B cell (primary cell): ENCODE results near the gene TNNT1. TPM values are rescaled to one million over a fixed set of nuclear protein-coding genes. Genes with fewer than 3 reads are reported as not detected.

Experiments
- ATAC-seq: fragments of 200-7000 bp; cut with Tn5 transposase; one replicate; pipeline ENCODE4 v1.10.0; 2021; ENCODE audit warnings: low read depth, mild to moderate bottlenecking, moderate number of reproducible peaks, moderate library complexity
- CTCF ChIA-PET: fragments of 350-600 bp; sonication (Branson Sonifier 250); formaldehyde crosslinking; loops from one replicate; lab custom pipeline; 2021; ENCODE audit warnings: antibody characterized with exemption, inconsistent platforms; lab: Charles Lee
- POLR2A ChIA-PET: fragments of 350-600 bp; sonication (Branson Sonifier 250); formaldehyde crosslinking; loops from one replicate; lab custom pipeline; 2021; ENCODE audit warnings: antibody characterized with exemption; lab: Charles Lee
- DNase-seq: peaks from one replicate; pipeline ENCODE4 v3.0.0; 2013
- H2AFZ ChIP-seq: 2 replicates; pipeline ENCODE4 v1.6.1; 2012; ENCODE audit warnings: mild to moderate bottlenecking, low read depth, low read length; ENCODE audit not compliant: insufficient read depth, poor library complexity, severe bottlenecking
- H3K27ac ChIP-seq, 2 donors: 1 replicate in 1 of 2; 2 replicates in 1 of 2; pipeline ENCODE4 v1.5.1; 2012 to 2013; ENCODE audit warnings: low read length in 2 of 2, mild to moderate bottlenecking in 2 of 2, moderate library complexity in 1 of 2
- H3K27me3 ChIP-seq, 4 experiments: fragments of 200-600 bp in 1 of 4; sonication (generic) in 1 of 4; replicated peaks in 1 of 4; 1 replicate in 2 of 4; 2 replicates in 2 of 4; pipeline versions ENCODE4 v1.6.1 to v1.7.0; 2013 to 2016; ENCODE audit warnings: low read length in 3 of 4, mild to moderate bottlenecking in 2 of 4, mixed read lengths in 1 of 4, moderate library complexity in 1 of 4; ENCODE audit not compliant: insufficient read depth in 4 of 4, control insufficient read depth in 3 of 4; ENCODE audit errors: control extremely low read depth in 1 of 4
- H3K36me3 ChIP-seq, 2 experiments: replicated peaks in 1 of 2; 1 replicate in 1 of 2; 2 replicates in 1 of 2; pipeline versions ENCODE4 v1.6.1 to v1.7.1; 2013; ENCODE audit warnings: low read length in 1 of 2; ENCODE audit not compliant: insufficient read depth in 2 of 2, control insufficient read depth in 1 of 2; ENCODE audit errors: control extremely low read depth in 1 of 2, extremely low read depth in 1 of 2
- H3K4me1 ChIP-seq, 2 donors: fragments of 200-600 bp in 1 of 2; sonication (generic) in 1 of 2; 1 replicate in 1 of 2; 2 replicates in 1 of 2; pipeline versions ENCODE4 v1.5.1 to v1.6.1; 2013 to 2017; ENCODE audit warnings: low read length in 2 of 2; ENCODE audit not compliant: control insufficient read depth in 2 of 2, insufficient read depth in 2 of 2
- H3K4me2 ChIP-seq: replicated peaks from 2 replicates; pipeline ENCODE3; 2012; ENCODE audit warnings: mild to moderate bottlenecking, low read depth, low read length; ENCODE audit not compliant: poor library complexity, severe bottlenecking
- H3K4me3 ChIP-seq, 5 experiments: fragments of 200-600 bp in 1 of 5; sonication (generic) in 1 of 5; 1 replicate in 3 of 5; 2 replicates in 2 of 5; pipeline versions ENCODE4 v1.5.1 to v1.7.0; 2011 to 2016; ENCODE audit warnings: low read length in 4 of 5, mild to moderate bottlenecking in 4 of 5, low read depth in 2 of 5, control low read depth in 1 of 5, moderate library complexity in 1 of 5; ENCODE audit not compliant: insufficient read depth in 1 of 5; ENCODE audit errors: control extremely low read depth in 1 of 5, extremely low read depth in 1 of 5
- H3K79me2 ChIP-seq: fragments of 200-600 bp; sonication (generic); one replicate; pipeline ENCODE4 v1.6.0; 2016; ENCODE audit warnings: low read length; ENCODE audit not compliant: control insufficient read depth, insufficient read depth
- H3K9ac ChIP-seq: fragments of 200-600 bp; sonication (generic); 2 replicates; pipeline ENCODE4 v1.6.1; 2017; ENCODE audit warnings: mild to moderate bottlenecking, low read length, moderate library complexity
- H3K9me3 ChIP-seq, 3 donors: one replicate each; pipeline versions ENCODE4 v1.6.1 to v1.7.1; 2013; ENCODE audit warnings: low read length in 2 of 3; ENCODE audit not compliant: control insufficient read depth in 2 of 3, insufficient read depth in 1 of 3; ENCODE audit errors: control extremely low read depth in 1 of 3
- H4K20me1 ChIP-seq: 2 replicates; pipeline ENCODE4 v1.6.0; 2012; ENCODE audit warnings: mild to moderate bottlenecking, low read length; ENCODE audit not compliant: insufficient read depth, control insufficient read depth, poor library complexity, severe bottlenecking
- H3K27ac Mint-ChIP-seq: one replicate; pipeline ENCODE4 v1.8.0; 2021; ENCODE audit warnings: mixed read lengths
- H3K27me3 Mint-ChIP-seq: one replicate; pipeline ENCODE4 v1.8.0; 2021; ENCODE audit warnings: mixed read lengths
- H3K4me1 Mint-ChIP-seq: one replicate; pipeline ENCODE4 v1.8.0; 2021; ENCODE audit warnings: mixed read lengths
- H3K4me3 Mint-ChIP-seq: one replicate; pipeline ENCODE4 v1.8.0; 2021; ENCODE audit warnings: mixed read lengths
- H3K9me3 Mint-ChIP-seq: one replicate; pipeline ENCODE4 v1.8.0; 2022; ENCODE audit warnings: mixed read lengths; ENCODE audit not compliant: insufficient read depth
- EZH2 ChIP-seq: IDR thresholded peaks from 2 replicates; pipeline ENCODE4 v1.6.1; 2012; ENCODE audit warnings: borderline replicate concordance, low read depth, mild to moderate bottlenecking, moderate library complexity, low read length; ENCODE audit not compliant: insufficient read depth, poor library complexity, severe bottlenecking
- WGBS: methylation state at CpG from one replicate; pipeline ENCODE4 v1.1.5; 2013; ENCODE audit warnings: missing lambda C conversion rate; ENCODE audit not compliant: insufficient coverage; 5-methylcytosine and 5-hydroxymethylcytosine counted together
- intact Hi-C: fragments of 100-400 bp; cut with micrococcal nuclease; formaldehyde crosslinking; loops from one replicate; pipeline ENCODE4 v1.10.0; 2022
- polyA plus RNA-seq: library from polyadenylated mRNA; depleted of rRNA; stranded (reverse); fragments of >200 nt; gene quantifications from 2 replicates; pipeline ENCODE4 v1.2.3, GENCODE V29; 2012
- total RNA-seq, 2 donors: library from RNA; stranded (reverse); fragments of 120-200 nt in 1 of 2; gene quantifications; 1 replicate in 1 of 2; 2 replicates in 1 of 2; pipeline versions ENCODE4 v1.2.3 to v1.2.4, GENCODE V29; 2013 to 2022
- TF ChIP-seq, protein P1 (sequence below): fragments of 200-600 bp; IDR thresholded peaks from one replicate; pipeline ENCODE4 v1.8.0; 2022; ENCODE audit warnings: antibody characterized with exemption, mild to moderate bottlenecking

Gene TNNT1
- total and polyA plus RNA-seq, 2 donors (not counting 1 experiment from before 2014, with no cell fraction given): not detected

DNA sequence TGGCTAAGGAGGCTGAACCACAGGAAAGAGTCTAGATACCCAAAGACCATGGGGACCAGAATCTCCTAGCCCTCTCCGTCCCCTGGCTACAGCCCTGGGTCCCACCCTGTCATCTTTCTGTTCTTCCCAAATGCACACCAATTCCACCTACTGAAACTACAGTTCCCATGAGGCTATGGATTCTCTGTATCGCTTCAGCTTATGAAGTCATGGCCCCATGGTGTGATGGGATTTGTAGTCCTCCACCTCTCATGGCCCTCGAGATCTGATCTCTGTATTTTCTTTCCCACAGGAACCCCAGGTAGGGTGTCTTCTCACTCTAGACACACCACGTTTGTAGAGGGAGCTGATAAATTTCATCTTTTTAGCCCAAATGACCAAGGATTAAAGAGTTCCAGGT lies 48.5 kb upstream of the TNNT1 start:
- intact Hi-C loops: no loop called here
- POLR2A ChIA-PET: no interaction called here
- DNase-seq (no peak), ATAC-seq (no peak)
- no peak overlapping the region for H3K27ac ChIP-seq
- TF ChIP-seq EZH2: no peak
- TF ChIP-seq, protein P1, sequence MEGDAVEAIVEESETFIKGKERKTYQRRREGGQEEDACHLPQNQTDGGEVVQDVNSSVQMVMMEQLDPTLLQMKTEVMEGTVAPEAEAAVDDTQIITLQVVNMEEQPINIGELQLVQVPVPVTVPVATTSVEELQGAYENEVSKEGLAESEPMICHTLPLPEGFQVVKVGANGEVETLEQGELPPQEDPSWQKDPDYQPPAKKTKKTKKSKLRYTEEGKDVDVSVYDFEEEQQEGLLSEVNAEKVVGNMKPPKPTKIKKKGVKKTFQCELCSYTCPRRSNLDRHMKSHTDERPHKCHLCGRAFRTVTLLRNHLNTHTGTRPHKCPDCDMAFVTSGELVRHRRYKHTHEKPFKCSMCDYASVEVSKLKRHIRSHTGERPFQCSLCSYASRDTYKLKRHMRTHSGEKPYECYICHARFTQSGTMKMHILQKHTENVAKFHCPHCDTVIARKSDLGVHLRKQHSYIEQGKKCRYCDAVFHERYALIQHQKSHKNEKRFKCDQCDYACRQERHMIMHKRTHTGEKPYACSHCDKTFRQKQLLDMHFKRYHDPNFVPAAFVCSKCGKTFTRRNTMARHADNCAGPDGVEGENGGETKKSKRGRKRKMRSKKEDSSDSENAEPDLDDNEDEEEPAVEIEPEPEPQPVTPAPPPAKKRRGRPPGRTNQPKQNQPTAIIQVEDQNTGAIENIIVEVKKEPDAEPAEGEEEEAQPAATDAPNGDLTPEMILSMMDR: no peak
- no peak overlapping the region for H2AFZ ChIP-seq
- no peak overlapping the region for H3K4me3 ChIP-seq
- WGBS: 65% methylated on average over 2 of the region's 4 CpGs
- Mint-ChIP-seq H3K4me3 (no peak overlapping the region), H3K27me3 (peaks cover 34% of the 10 kb centered on the region), H3K4me1 (no peaks in the 10 kb centered on the region), H3K9me3 (no peaks in the 10 kb centered on the region), H3K27ac (no peak overlapping the region)
- H3K9ac ChIP-seq: no peak overlapping the region
- H3K4me2 ChIP-seq: no peak overlapping the region
- peaks cover 0 to 13% (median 0%) of the 10 kb centered on the region in 3 donors for H3K9me3 ChIP-seq
- H3K4me1 ChIP-seq: no peaks in the 10 kb centered on the region
- CTCF ChIA-PET: no interaction called here
- H3K36me3 ChIP-seq: no peaks in the 10 kb centered on the region
- H3K27me3 ChIP-seq: peaks cover 0 to 16% (median 0%) of the 10 kb centered on the region in 4 experiments
- no peaks in the 10 kb centered on the region for H3K79me2 ChIP-seq
- no peaks in the 10 kb centered on the region for H4K20me1 ChIP-seq

DNA sequence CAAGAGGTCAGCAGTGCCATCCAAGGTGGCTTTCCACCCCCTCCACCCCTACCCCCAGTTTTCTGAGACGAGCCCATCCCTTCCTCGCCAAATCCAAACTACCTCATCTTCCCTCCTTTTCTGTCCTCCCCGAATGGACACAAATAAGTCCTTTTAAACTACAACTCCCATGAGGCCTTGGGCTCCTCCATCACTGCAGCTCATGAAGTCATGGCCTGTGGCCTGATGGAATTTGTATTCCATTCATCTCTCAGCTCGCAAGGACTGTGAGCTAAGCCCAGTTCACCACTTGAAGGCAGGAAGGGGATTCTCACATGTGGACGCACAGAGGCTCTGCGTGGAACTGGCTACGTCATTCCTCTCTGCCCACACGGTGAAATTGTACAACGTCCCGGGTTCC lies 47.8 kb upstream of the TNNT1 start:
- H2AFZ ChIP-seq: no peak overlapping the region
- no peak overlapping the region for H3K4me3 ChIP-seq
- peaks cover 0 to 16% (median 0%) of the 10 kb centered on the region in 4 experiments for H3K27me3 ChIP-seq
- no peak overlapping the region for H3K4me2 ChIP-seq
- H3K9ac ChIP-seq: no peak overlapping the region
- WGBS: 94% methylated on average over 10 of the region's 10 CpGs
- Mint-ChIP-seq H3K27ac (no peak overlapping the region), H3K27me3 (peaks cover 36% of the 10 kb centered on the region), H3K4me1 (no peaks in the 10 kb centered on the region), H3K4me3 (no peak overlapping the region), H3K9me3 (no peaks in the 10 kb centered on the region)
- POLR2A ChIA-PET: no interaction called here
- intact Hi-C loops: no loop called here
- H3K36me3 ChIP-seq: no peaks in the 10 kb centered on the region
- no peaks in the 10 kb centered on the region for H4K20me1 ChIP-seq
- H3K4me1 ChIP-seq: no peaks in the 10 kb centered on the region
- CTCF ChIA-PET: no interaction called here
- DNase-seq (no peak), ATAC-seq (no peak)
- peaks cover 0 to 13% (median 0%) of the 10 kb centered on the region in 3 donors for H3K9me3 ChIP-seq
- no peaks in the 10 kb centered on the region for H3K79me2 ChIP-seq
- TF ChIP-seq, protein P1: no peak
- no peak for TF ChIP-seq EZH2
- no peak overlapping the region for H3K27ac ChIP-seq
